ENCODE results near the gene CERT1.

Gene CERT1

DNA sequence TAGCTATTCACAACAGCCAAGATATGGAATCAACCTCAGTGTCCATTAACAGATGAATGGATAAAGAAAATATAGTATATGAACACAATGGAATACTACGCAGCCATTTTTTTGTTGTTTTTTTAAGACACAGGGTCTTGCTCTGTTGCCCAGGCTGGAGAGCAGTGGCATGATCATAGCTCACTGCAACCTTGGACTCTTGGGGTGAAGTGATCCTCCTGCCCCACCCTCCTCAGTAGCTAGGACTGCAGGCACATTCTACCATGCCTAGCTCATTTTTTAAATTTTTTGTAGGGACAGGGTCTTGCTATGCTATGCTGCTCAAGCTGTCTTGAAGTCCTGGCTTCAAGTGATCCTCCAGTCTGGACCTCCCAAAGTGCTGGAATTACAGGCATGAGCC, 38.5 kb downstream of the CERT1 start:
- no peak for DNase-seq (ENCODE audit: low read depth in 3 of 3)

DNA sequence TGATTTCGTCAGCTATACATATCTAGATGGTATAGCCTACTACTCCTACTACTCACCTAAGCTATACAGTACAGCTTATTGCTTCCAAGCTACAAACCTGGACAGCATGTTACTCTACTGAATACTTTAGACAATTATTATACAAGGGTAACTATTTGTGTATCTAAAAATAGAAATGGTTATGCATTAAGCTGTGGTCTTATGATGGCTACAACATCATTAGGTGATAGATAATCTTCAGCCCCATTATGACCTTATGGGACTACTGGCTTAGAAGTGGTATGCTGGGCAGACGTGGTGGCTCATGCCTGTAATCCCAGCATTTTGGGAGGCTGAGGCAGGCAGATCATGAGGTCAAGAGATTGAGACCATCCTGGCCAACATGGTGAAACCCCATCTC, 40.2 kb downstream of the CERT1 start:
- no peak for DNase-seq (ENCODE audit: low read depth in 3 of 3)

DNA sequence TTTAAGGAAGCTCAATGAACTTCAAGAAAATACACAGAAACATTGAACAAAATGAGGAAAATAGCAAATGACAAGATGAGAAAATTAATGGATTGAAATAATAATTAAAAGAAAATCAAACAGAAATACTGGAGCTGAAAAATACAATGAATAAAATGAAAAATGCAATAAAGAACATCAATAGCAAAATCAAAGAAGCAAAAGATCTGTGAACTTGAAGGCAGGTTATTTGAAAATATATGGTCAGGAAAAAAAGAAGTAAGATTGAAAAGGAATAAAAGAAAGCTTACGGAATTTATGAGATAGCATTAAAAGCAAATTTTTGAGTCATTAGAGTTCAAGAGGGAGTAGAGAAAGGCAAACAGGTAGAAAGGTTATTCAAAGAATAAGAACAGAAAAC, 42.4 kb downstream of the CERT1 start:
- no peak for DNase-seq (ENCODE audit: low read depth in 3 of 3)

DNA sequence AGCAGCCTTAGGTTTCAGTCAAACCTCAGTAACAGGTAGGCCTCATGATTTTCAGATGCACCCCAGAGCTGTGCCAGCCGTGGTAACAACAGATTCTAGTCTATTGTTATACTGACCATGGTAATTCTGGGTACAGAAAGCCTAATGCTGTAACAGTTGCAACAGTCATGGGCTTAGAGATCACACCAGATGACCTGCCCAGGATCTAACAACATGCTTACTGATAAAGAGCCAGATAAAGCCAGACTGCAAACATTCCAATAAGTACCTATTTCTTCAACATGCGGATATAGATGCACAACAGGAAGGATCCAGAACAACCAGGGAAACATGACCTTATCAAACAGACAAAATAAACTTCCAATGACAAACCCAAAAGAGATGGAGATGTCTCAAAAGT, 42.8 kb downstream of the CERT1 start:
- DNase-seq (ENCODE audit: low read depth in 3 of 3) = no peak

DNA sequence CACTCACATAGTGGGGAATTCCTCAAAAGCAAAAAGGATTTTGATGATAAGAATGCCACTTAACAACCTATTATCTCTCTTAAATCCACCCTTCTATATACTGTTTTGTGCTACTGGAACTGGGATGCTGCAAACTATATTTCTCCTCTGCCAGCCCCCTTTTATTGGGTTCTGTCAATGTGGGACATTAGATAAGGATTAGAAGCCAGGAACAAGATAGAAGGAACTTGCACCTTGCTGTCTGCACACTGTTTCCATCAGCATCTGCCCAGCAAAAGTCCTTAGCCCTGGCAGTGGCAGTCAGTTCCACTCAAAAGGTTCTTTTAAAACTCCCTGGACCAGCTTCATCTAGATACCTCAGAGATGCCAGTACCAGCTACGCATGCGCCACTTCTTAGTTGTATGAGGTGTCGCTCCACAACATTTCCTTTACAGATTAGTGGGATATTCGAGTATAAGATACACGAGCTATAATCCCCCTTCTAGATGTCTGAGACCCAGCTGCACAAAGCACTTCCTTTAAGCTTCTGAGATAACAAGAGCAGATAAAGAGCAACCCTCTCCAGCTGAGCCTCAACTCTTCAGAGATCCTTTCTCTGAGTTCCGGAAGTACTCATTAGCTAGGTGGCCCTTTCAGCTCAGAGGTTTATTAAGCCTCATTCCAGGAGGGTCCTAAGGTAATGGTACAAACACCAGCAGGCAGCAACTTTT, 45.3 kb downstream of the CERT1 start:
- no peak for DNase-seq (ENCODE audit: low read depth in 3 of 3)

DNA sequence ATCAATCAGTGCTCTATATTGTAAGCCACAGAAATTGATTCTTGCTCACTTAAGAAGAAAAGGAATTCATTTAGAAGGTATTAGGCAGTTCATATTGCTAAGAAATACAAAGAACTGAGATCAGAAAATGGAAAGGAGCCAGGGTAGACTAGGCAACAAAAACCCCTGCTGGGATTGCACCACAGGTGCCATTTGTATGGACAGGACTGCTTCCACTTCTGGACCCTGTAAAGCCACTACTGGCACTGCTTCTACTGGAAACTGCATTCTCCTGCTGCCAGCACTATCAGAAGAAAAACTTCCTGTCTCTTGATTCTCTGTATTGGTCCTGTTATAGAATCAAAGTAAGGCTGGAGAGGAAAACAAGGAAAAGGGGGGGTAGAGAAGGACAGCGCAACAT, 45.9 kb downstream of the CERT1 start:
- no peak for DNase-seq (ENCODE audit: low read depth in 3 of 3)

DNA sequence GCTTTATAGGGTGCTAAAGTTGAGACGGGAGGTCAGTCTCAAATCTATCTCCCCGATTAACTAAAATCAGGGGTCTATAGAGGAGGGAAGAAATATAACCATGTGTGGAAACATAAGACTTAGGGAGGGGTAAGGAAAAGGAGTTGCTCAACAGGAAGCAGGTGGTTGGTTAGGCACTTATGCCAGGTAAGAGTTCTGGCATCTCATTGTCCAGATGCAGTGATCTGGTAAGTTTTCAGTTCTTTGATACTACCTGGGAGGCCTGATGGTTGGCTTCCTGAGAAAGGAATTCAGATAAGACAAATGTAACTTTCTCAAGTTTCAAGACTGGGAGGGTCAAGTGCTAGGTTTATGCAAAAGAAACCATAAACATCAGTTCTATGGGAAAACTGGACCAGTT, 47.7 kb downstream of the CERT1 start:
- no peak for DNase-seq (ENCODE audit: low read depth in 3 of 3)

DNA sequence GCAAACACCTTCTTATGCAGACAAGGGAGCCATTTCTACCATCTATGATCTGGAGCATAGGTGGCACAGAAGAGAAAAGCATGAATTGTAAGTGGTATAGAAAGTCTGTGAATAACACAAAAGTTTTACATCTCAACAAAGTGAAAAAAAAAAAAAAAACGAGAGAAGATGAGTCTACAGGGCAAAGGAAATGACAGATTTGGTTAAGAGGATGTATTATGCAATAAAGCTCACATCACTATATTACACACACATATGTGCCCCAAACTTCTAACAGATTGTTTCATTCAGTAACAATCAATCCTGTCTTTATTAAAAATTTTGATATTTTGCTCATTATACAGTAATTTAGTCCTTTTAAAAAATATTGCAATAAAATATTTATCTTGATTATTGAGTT, 49.8 kb downstream of the CERT1 start:
- no peak for DNase-seq (ENCODE audit: low read depth in 3 of 3)

DNA sequence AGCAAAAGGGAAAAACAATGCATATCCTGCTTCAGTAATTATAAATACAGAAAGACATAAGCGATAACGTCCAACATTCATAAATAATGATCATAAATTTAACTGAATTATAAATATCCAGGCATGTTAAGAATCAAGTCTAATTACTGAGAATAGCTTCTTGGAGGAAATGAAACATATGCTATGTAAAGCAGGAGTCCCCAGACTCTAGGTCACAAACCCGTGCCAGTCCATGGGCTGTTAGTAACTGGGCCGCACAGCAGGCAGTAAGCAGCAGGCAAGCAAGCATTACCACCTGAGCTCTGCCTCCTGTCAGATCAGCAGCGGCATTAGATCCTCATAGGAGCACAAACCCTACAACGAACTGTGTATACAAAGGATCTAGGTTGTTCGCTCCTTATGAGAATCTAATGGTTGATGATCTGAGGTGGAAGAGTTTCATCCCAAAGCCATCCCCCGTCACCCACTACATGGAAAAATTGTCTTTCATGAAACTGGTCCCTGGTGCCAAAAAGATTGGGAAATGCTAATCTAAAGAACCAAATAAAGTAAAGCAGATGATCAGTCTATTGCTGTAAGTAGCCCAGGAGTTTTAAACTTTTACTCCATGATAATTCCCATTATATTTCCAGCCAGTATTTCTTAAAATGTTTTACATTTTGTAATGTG, 50.4 kb downstream of the CERT1 start:
- no peak for DNase-seq (ENCODE audit: low read depth in 3 of 3)

DNA sequence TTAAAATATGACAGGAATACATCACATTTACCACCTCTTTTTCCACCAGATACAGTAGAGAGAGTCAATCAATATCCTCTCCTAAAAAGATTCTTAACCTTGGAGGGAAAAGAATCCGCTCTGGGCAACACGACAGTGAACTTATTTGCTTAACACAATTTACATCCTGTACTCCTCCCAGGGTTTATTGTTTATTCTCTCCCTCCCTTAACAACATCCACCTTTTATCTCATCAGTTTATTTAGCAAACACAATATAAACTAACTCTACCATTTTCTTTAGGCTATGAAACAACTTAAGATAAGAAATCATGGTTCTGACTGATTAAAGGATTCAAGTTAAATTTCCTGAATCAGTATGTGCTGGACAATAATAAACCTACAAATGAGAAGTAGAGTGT, 50.9 kb downstream of the CERT1 start:
- DNase-seq (ENCODE audit: low read depth in 3 of 3) = no peak

DNA sequence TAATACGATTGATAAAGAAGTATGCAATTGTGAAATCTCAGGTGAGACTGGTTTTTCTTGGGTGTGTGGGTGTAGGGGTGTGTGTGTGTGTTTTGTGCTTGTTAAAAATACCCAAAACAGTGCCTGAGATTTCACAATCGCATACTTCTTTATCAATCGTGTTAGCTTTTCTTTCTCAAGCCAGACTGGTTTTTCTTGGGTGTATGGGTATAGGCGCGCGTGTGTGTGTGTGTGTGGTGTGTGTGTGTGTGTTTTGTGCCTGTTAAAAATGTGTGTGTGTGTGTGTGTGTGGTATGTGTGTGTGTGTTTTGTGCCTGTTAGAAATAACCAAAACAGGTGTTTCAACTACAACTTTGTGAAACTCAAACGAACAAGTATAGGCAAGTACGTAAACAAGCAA, 53.7 kb downstream of the CERT1 start:
- no peak for DNase-seq (ENCODE audit: low read depth in 3 of 3)

DNA sequence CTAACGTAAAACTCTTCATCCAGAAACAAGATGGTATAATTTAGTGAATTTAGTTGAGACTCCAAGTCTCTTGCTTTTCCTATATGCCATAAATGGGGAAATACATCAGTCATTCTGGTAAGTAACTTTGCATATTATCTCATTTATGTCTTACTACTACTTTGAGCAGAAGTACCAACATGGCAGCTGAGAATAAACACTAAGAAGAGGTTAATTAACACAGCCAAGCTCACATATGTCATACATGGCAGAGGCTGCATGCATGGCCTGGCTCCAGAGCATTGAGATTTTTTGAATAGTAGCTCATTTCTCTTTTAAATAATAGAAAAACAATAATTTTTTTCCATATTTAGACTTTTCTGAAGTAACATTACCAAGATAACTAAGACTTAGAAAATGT, 54.3 kb downstream of the CERT1 start:
- DNase-seq (ENCODE audit: low read depth in 3 of 3) = no peak

DNA sequence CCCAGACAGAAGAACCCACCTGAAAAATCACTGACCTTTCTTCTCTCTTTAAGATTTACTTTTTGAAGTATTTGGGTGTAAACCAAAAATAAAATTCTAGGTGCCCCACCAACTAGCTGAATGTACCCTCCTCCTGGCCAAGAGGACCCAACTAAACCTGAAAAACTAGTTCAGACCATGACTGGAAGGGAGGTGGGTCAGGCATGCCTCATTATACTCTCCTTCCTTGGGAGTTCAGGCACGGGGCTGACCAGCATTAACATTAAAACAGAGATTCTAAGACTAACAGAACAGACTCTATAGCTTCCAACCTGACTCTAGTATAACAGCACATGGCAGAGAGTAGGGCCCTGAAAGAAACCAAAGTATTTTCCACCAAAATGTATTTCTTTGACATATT, 61.4 kb downstream of the CERT1 start:
- no peak for DNase-seq (ENCODE audit: low read depth in 3 of 3)

DNA sequence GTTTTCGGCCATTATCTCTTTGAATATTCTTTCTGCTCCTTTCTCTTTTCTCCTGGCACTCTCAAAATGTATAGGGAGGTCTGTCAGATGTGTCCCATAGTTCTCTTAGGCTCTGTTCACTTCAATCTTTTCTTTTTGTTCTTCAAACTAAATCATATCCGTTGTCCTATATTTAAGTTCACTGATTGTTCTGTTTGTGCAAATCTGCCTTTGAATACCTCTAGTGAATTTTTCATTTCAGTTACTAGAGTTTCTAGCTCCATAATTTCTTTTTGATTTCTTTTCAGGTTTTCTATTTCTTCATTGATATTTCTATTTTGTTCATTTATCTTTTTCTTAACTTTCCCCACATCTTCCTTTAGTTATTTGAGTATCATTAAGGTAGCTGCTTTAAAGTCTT, 65.4 kb downstream of the CERT1 start:
- DNase-seq (ENCODE audit: low read depth in 3 of 3) = no peak

DNA sequence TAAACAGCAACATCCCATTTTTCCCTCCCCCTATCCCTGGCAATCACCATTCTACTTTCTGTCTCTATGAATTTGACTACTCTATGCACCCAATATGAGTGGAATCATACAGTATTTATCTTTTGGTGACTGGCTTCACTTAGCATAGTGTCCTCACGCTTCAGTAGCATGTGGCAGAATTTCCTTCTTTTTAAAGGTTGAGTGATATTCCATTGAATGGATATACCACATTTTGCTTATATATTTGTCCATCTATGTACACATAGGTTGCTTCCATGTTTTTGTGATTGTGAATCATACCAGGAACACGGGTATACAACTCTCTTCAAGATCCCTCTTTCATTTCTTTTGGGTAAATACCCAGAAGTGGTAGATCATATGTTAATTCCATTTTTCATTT, 69.9 kb downstream of the CERT1 start:
- no peak for DNase-seq (ENCODE audit: low read depth in 3 of 3)

DNA sequence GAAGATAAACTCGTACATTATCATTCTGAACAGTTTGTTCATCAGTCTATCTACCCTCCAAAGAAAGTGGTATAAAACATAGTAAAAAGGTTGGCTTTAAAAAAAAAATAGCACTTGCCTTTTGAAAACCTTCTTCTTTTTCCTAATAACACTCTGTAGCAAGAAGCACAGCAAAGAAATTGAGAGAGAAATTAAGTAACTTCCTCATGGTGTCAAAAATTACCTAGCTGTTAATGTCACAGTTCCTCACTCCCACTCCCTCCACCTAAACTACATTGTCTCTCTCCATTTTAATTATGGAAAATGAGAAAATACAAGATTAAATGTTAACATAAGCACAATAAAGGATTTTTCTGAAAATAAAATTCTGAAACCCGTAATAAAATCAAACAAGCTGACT, 72.2 kb downstream of the CERT1 start:
- DNase-seq (ENCODE audit: low read depth in 3 of 3) = no peak

DNA sequence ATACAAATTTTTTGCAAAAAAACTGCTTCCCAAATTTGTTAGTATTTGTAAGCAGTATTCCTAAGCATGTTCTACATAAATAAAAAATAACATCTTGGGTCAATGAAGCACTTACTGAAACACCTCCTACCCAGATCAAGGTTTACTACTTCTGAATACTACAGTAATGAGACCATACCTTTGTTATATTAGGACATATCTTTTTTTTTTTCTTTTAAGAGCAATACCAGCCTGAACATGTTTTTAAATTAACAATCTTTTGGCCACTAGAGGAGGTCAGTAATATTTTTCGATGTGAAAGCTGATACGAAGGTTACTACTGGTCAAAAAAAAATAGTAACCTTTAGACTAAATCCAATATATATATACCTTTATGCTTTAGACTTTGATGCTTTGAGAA, 72.7 kb downstream of the CERT1 start:
- DNase-seq (ENCODE audit: low read depth in 3 of 3) = no peak

DNA sequence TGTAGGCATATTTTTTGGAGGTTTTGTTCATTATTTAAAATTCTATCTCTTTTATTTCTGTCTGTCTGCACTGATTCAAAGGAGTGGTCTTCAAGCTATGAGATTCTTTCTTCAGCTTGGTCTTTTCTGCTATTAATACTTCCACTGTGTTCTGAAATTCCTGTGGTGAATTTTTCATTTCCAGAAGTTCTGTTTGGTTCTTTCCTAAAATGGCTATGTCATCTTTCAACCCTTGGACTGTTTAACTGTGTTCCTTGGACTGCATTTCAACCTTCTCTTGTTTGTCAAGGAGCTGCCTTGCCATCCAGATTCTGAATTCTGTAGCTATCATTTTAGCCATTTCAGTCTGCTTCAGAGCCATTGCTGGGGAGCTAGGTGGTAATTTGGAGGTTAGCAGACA, 76.3 kb downstream of the CERT1 start:
- DNase-seq (ENCODE audit: low read depth in 3 of 3) = no peak

DNA sequence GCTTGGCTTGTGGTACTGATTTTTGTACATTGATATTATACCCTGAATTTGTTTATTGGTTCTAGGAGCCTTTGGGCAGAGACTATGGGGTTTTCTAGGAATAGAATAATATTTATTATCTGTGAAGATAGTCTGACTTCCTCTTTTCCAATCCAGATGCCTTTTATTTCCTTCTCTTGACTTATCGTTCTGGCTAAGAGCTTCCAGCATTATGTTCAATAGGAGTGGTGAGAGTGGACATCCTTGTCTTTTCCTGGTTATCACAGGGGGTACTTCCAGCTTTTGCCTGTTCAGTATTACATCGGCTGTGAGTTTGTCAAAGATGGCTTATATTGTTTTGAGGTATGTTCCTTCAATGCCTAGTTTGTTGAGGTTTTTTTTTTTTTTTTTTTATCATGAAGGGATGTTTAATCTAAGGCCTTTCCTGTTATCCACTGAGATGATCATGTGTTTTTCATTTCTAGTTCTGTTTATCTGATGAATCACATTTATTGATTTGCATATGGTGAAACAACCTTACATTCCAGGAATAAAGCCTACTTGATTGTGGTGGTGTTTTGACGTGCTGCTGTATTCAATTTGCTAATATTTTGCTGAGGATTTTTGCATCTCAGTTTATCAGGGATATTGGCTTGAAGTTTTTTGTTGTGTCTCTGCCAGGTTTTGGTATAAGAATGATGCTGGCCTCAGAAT, 77.5 kb downstream of the CERT1 start:
- DNase-seq (ENCODE audit: low read depth in 3 of 3) = no peak

DNA sequence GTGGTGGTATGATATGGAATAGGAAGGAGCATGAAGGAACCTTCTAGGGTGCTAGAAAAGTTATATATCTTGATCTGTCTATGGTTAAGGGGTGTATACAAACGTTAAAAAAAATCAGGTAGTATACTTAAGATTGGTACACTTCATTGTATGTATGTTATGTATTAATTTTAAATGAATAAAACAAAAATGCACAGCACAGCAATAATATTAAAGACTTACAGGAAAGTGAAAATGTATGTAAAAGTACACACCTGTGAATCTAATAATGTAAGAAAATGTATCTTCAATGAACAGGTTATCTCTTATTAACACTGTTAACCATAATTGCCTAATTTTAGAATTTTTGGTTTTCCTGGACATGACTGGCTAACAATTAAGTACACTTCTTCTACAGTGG, 97.2 kb downstream of the CERT1 start:
- no peak for DNase-seq (ENCODE audit: low read depth in 3 of 3)

DNA sequence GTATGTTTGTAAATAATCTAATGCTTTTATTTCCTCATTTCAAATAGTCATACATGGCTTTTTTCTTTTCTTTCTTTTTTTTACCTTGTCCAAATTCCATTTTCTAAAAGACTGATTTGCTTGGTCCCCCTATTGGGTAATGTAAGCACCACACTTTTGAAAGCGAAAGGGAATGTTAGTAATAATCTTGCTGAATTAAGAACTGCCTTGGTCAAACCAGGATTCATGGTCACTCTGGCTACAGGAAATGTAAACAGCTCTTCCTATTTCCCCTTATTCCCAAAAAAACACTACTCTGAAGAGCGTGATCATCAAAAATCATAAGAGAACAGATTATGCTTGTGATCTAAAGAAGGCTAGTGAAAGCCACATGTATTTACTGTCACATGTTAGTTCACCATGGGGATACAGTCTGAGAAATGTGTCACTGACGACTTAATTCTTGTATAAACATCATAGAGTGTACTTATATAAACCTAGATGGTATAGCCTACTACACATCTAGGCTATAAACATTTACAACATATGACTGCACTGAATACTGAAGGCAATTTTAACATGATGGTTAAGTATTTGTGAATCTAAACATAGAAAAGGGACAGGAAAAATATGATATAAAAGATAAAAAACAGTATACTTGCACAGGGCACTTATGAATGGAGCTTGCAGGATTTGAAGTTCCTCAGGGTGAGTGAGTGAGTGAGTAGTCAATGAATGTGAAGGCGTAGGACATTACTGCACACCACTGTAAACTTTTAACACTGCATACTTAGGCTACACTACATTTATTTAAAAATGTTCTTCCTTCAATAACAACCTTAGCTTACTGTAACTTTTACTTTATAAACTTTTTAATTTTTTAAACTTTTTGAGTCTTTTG, 99.1 kb downstream of the CERT1 start:
- DNase-seq (ENCODE audit: low read depth in 3 of 3) = no peak

DNA sequence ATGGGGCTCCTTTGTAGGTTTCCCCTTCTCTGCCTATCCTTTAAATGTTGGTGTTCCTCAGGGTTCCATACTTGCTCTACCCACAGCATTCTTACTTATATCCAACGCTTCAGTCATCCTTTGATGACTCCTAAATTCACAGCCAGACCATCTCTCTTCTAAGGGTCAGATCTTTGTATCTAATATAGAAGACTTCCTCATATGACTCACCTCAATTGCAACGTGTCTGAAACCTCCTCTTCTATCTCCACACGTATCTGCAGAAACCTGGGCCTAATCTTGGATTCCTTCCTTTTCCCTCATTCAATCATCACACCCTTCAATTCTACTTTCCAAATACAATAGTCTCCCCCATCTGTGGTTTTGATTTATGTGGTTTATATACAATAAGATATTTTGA, 106.1 kb downstream of the CERT1 start:
- DNase-seq (ENCODE audit: low read depth in 3 of 3) = no peak
